HG03575 (cell line): ENCODE measurements around the gene GFRA4.

ENCODE experiments used
- ATAC-seq: cut with Tn5 transposase; IDR thresholded peaks from one replicate; pipeline ENCODE4 v1.9.1; 2021; ENCODE audit not compliant: unreplicated experiment, insufficient number of reproducible peaks, low FRiP score; ENCODE audit errors: extremely low read depth

GFRA4 gene

GRCh38 chr20:3678856-3679720 lies 15.9 kb upstream of the GFRA4 start:
- no peak for ATAC-seq

GRCh38 chr20:3678198-3678597 lies 15.0 kb upstream of the GFRA4 start:
- no peak for ATAC-seq

- no peak for ATAC-seq
These were observed 14.5 kb upstream of the GFRA4 start for GRCh38 chr20:3677733-3678132.

GRCh38 chr20:3674995-3675900 lies 12.0 kb upstream of the GFRA4 start:
- no peak for ATAC-seq

GRCh38 chr20:3674447-3674846 lies 11.2 kb upstream of the GFRA4 start:
- ATAC-seq = no peak

GRCh38 chr20:3673221-3674070 lies 10.2 kb upstream of the GFRA4 start:
- no peak for ATAC-seq

- no peak for ATAC-seq
These were observed 9.5 kb upstream of the GFRA4 start for GRCh38 chr20:3672547-3673171.

GRCh38 chr20:3671986-3672546 lies 8.9 kb upstream of the GFRA4 start:
- ATAC-seq = no peak

- ATAC-seq = no peak
These were observed 7.7 kb upstream of the GFRA4 start for GRCh38 chr20:3670945-3671344.

GRCh38 chr20:3670511-3670910 lies 7.3 kb upstream of the GFRA4 start:
- no peak for ATAC-seq

GRCh38 chr20:3669710-3670367 lies 6.6 kb upstream of the GFRA4 start:
- ATAC-seq = no peak

GRCh38 chr20:3667434-3668037 lies 4.3 kb upstream of the GFRA4 start:
- no peak for ATAC-seq

GRCh38 chr20:3663858-3664257 lies 659 bp upstream of the GFRA4 start:
- ATAC-seq = no peak

GRCh38 chr20:3661814-3662665 lies 1.2 kb downstream of the GFRA4 start:
- no peak for ATAC-seq

- ATAC-seq = no peak
These were observed 2.0 kb downstream of the GFRA4 start for GRCh38 chr20:3661060-3661813.
